NCI-H1092 (cell line): ENCODE measurements around the gene WFDC1.

Experiments used
- DNase-seq: peaks from one replicate; lab custom pipeline; 2025; lab: John Stamatoyannopoulos, UW

Gene WFDC1

DNA sequence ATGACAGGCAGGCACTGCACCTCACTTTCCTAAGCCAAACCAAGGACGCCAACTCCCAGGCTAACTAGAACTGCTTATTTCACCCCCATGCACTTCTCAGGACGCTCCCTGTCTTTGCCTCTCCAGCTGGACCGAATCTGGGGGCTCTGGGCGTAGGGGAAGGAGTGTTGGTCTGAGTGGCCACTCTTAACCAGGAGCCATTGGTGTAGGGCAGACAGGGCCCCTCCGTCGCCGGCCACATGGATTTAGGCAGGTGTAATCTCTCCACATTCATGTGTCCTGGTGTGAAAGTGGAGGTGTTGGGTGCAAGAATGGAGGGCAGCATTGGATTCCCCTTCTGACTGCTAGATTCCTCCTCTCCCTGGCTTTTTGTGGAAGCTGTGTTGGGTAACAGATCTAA, 83.4 kb downstream of the WFDC1 start:
- no peak for DNase-seq

DNA sequence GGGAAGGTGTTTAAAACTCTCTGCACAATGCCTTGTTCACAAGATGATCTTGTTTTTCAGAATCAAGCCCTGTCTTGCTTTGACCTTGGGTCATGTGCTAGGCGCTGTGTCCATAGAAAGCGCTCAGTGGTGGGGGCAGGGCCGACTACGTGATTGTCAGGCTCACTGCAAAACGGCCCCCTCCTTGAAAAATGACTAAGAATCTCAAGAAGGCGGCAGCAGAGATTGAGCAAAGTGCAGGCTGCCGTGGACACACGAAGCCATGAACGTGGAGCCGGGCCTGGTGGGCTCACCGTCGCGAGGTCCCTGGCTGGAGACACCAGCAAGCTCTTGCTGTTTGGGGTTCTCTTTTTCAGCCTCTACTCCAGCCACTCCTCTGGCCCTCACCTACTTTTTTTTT, 83.9 kb downstream of the WFDC1 start:
- no peak for DNase-seq

- DNase-seq, result no peak
These were observed 84.5 kb downstream of the WFDC1 start for GRCh38 chr16:84379008-84379708.
